Left lung (tissue), 10 donors: ENCODE data around the gene NALF2. TPM values are rescaled to one million over a fixed set of nuclear protein-coding genes. Genes with fewer than 3 reads are reported as not detected.

Source experiments
- ATAC-seq: fragments of 200-7000 bp; cut with Tn5 transposase; one replicate; pipeline ENCODE4 v1.9.1; 2020; ENCODE audit warnings: moderate library complexity
- DNase-seq, 4 donors: peaks; one replicate each; pipeline ENCODE4 v3.0.0-alpha.2; 2013 to 2020
- H3K27ac ChIP-seq, 2 donors: fragments of 200-600 bp; sonication (generic) in 1 of 2; one replicate each; pipeline versions ENCODE4 v1.5.0 to v1.8.0; 2020 to 2021
- H3K27me3 ChIP-seq, 2 donors: fragments of 200-600 bp; sonication (generic) in 1 of 2; one replicate each; pipeline versions ENCODE4 v1.5.0 to v1.8.0; 2020 to 2021
- H3K36me3 ChIP-seq, 2 donors: fragments of 200-600 bp; sonication (generic) in 1 of 2; one replicate each; pipeline versions ENCODE4 v1.5.0 to v1.8.0; 2020 to 2021
- H3K4me1 ChIP-seq, 2 donors: fragments of 200-600 bp; one replicate each; pipeline ENCODE4 v1.8.0; 2021
- H3K4me3 ChIP-seq, 2 donors: fragments of 200-600 bp; sonication (generic) in 1 of 2; one replicate each; pipeline versions ENCODE4 v1.5.0 to v1.8.0; 2020 to 2021; ENCODE audit warnings: mild to moderate bottlenecking in 1 of 2
- H3K9me3 ChIP-seq, 2 donors: fragments of 200-600 bp; sonication (generic) in 1 of 2; one replicate each; pipeline versions ENCODE4 v1.5.0 to v1.8.0; 2020 to 2021
- intact Hi-C, 2 donors: fragments of 100-400 bp; cut with DNase I; formaldehyde crosslinking; loops; one replicate each; pipeline versions ENCODE4 v1.11.2 to v1.14.2; 2022
- polyA plus RNA-seq, 6 donors: library from polyadenylated mRNA; unstranded; fragments of 120-200 nt; gene quantifications; one replicate each; pipeline ENCODE4 v1.2.1, GENCODE V29; 2013; ENCODE audit not compliant: insufficient read length in 6 of 6
- total RNA-seq, 2 donors: library from RNA; stranded (reverse); fragmentation: NEBNext Ultra II Directional; extraction: Animal tissue kit (Norgen Biotek cat#: 25700); gene quantifications; one replicate each; pipeline ENCODE4 v1.2.1, GENCODE V29; 2021
- TF ChIP-seq, protein P1 (sequence below), 2 donors: fragments of 200-600 bp; sonication (generic) in 1 of 2; IDR thresholded peaks; one replicate each; pipeline versions ENCODE4 v1.5.0 to v1.8.0; 2021; ENCODE audit warnings: antibody characterized with exemption in 2 of 2
- donor health status: DM: no; HTN: yes; CAD: no.
- donor health status: DM: no; HTN: no; CAD: no.

NALF2 gene
- total and polyA plus RNA-seq, 8 donors: 0.03 to 0.26 (median 0.17) TPM; not detected in 1

DNA sequence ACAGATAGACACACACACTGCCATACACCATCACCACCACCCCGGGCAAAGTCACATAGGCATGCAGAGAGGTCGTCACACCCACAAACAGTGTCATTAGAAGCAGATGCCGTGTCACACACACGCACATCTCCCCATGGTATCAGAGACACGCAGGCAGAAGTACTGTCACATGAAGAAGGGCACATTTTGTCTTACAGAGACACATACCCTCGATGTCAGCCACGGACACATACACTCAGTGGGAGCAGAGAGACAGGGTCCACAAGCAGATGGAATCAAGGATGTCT lies 3.3 kb downstream of the NALF2 start:
- H3K9me3 ChIP-seq: no peaks in the 10 kb centered on the region
- H3K36me3 ChIP-seq: no peaks in the 10 kb centered on the region
- no peak overlapping the region for H3K27ac ChIP-seq
- TF ChIP-seq, protein P1, sequence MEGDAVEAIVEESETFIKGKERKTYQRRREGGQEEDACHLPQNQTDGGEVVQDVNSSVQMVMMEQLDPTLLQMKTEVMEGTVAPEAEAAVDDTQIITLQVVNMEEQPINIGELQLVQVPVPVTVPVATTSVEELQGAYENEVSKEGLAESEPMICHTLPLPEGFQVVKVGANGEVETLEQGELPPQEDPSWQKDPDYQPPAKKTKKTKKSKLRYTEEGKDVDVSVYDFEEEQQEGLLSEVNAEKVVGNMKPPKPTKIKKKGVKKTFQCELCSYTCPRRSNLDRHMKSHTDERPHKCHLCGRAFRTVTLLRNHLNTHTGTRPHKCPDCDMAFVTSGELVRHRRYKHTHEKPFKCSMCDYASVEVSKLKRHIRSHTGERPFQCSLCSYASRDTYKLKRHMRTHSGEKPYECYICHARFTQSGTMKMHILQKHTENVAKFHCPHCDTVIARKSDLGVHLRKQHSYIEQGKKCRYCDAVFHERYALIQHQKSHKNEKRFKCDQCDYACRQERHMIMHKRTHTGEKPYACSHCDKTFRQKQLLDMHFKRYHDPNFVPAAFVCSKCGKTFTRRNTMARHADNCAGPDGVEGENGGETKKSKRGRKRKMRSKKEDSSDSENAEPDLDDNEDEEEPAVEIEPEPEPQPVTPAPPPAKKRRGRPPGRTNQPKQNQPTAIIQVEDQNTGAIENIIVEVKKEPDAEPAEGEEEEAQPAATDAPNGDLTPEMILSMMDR (IDR thresholded peaks at IDR 0.05): no peak
- peaks cover 0 to 2% of the 10 kb centered on the region in 2 donors for H3K4me1 ChIP-seq
- ATAC-seq (no peak), DNase-seq (no peak)
- H3K4me3 ChIP-seq: no peak overlapping the region
- intact Hi-C loops: no loop called here
- H3K27me3 ChIP-seq: peaks cover 20 to 76% of the 10 kb centered on the region in 2 donors

DNA sequence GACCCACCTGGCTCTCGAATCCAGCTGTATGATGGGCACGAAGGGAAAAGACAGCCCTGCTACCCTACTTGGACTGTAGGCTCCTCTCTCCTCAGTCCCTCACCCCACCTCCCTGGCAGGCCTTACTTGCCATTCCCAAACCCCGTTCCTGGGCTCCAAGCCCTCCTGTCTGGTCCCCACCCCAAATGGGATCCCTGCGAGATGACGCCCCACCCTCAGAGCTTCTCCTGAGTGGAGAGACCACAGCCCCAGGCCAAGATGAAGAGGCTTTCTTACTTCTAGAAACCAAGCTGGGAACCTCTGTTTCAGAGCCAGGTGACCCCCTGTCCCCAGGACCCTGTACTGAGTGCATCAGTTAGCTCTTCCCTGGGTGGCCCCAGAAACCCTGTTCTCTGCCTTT lies 4.5 kb downstream of the NALF2 start:
- H3K36me3 ChIP-seq: no peaks in the 10 kb centered on the region
- intact Hi-C loops: no loop called here
- DNase-seq: no peak
- TF ChIP-seq, protein P1 (IDR thresholded peaks at IDR 0.05): no peak
- no peak overlapping the region for H3K27ac ChIP-seq
- no peak overlapping the region for H3K4me3 ChIP-seq
- peaks cover 0 to 2% of the 10 kb centered on the region in 2 donors for H3K4me1 ChIP-seq
- no peaks in the 10 kb centered on the region for H3K9me3 ChIP-seq
- ATAC-seq: no peak
- peaks cover 20 to 64% of the 10 kb centered on the region in 2 donors for H3K27me3 ChIP-seq

DNA sequence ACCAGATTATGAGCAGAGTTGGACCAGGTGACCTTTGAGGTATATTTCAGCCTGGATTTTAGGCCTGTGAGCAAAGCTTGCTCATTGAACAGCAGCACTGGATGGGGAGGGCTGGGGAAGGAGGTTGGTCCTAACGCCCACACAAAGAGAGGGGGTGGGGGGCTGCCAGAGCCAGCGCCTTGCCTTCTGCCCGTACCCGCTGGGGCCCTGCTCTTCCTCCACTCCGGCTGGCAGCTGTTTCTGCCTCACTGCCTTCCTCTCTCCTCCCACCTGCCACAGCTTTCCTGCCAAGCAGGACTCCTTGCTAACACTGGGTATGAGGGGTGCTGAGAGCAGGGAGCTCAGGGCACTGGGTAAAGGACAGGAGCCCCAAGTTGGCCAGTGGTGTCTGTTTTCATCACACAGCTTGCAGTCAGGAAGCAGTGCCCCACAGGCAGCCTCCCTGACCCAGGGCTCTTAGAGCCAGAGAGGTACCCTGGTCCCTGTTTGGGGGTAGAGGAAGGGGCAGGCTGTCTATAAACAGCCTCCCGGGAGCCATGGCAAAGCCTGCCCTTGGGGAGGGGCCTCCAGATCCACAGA lies 6.1 kb downstream of the NALF2 start:
- peaks cover 0 to 2% of the 10 kb centered on the region in 2 donors for H3K4me1 ChIP-seq
- H3K4me3 ChIP-seq: no peak overlapping the region
- no peaks in the 10 kb centered on the region for H3K36me3 ChIP-seq
- no peaks in the 10 kb centered on the region for H3K9me3 ChIP-seq
- ATAC-seq (no peak), DNase-seq (no peak)
- peaks cover 26 to 50% of the 10 kb centered on the region in 2 donors for H3K27me3 ChIP-seq
- no peak overlapping the region for H3K27ac ChIP-seq
- TF ChIP-seq, protein P1 (IDR thresholded peaks at IDR 0.05): no peak
- intact Hi-C loops: no loop called here

DNA sequence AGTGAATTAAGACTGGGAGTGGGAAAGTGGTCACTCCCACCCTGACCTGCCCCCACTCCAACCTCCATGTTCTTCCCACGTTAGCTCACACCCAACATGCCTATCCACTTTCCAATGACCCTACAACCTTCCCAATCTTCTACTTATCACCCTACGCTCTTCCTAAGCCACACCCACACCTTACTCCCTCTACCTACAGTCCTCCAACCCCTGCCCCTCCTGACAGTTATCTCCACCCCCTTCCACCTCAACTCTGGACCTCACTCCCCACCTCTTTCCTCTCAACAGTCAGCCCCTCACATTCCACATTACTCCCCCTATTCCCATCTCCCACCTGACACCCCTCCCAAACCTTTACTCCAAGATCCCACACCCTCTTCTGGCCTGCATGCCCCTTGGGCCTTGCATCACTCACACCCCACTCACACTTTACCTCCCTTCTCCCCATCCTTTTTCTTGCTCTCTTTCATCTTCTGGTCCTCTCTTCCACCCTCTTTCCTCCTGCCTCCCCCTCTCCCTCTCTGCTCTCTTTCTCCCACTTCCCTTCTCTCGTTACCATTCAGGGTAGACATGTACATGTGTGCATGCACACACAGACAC lies 6.9 kb downstream of the NALF2 start:
- Histone ChIP-seq H3K27me3 (peaks cover 20 to 42% of the 10 kb centered on the region in 2 donors), H3K4me3 (no peak overlapping the region), H3K9me3 (no peaks in the 10 kb centered on the region), H3K36me3 (no peaks in the 10 kb centered on the region), H3K4me1 (no peaks in the 10 kb centered on the region), H3K27ac (no peak overlapping the region)
- intact Hi-C loops: no loop called here
- TF ChIP-seq, protein P1 (IDR thresholded peaks at IDR 0.05): no peak
- DNase-seq (no peak), ATAC-seq (no peak)

DNA sequence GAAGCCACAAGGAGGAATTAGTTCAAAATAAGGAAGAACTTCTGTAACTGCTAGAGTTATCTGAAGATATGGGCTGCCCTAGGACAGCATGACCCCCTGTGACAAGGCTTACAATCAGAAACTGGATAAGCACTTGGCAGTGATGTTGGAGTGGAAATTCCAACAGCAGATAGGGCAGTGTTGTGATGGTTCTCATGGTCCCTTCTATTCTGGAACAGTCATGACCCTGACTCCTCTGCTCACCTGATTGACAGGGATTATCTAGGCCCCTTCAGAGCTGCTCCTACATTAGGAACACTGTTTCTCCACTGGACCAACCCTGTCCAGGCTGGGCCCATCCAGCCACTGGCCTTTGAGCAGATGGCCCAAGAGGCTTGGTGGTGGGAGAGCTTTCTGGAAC lies 17.9 kb downstream of the NALF2 start:
- Histone ChIP-seq H3K4me1 (no peaks in the 10 kb centered on the region), H3K9me3 (no peaks in the 10 kb centered on the region), H3K27me3 (no peaks in the 10 kb centered on the region), H3K4me3 (no peak overlapping the region), H3K36me3 (no peaks in the 10 kb centered on the region), H3K27ac (no peak overlapping the region)
- TF ChIP-seq, protein P1 (IDR thresholded peaks at IDR 0.05): no peak
- intact Hi-C loops: no loop called here
- ATAC-seq: no peak
- no peak for DNase-seq
